Right renal pelvis (tissue), 4 donors: ENCODE data around the gene PTPRB. TPM values are rescaled to one million over a fixed set of nuclear protein-coding genes. Genes with fewer than 3 reads are reported as not detected.

Source experiments
- DNase-seq, 4 donors: peaks; one replicate each; pipeline ENCODE4 v3.0.0-alpha.2; 2013; ENCODE audit warnings: low read depth in 4 of 4, low spot score in 3 of 4, missing footprints in 1 of 4
- polyA plus RNA-seq, 4 donors: library from polyadenylated mRNA; unstranded; fragments of 120-200 nt; gene quantifications; one replicate each; pipeline ENCODE4 v1.2.1, GENCODE V29; 2013; ENCODE audit not compliant: insufficient read length in 4 of 4

PTPRB gene
- 10 to 100 TPM; 18.2 to 23.2 (median 21.4) TPM for polyA plus RNA-seq

DNA sequence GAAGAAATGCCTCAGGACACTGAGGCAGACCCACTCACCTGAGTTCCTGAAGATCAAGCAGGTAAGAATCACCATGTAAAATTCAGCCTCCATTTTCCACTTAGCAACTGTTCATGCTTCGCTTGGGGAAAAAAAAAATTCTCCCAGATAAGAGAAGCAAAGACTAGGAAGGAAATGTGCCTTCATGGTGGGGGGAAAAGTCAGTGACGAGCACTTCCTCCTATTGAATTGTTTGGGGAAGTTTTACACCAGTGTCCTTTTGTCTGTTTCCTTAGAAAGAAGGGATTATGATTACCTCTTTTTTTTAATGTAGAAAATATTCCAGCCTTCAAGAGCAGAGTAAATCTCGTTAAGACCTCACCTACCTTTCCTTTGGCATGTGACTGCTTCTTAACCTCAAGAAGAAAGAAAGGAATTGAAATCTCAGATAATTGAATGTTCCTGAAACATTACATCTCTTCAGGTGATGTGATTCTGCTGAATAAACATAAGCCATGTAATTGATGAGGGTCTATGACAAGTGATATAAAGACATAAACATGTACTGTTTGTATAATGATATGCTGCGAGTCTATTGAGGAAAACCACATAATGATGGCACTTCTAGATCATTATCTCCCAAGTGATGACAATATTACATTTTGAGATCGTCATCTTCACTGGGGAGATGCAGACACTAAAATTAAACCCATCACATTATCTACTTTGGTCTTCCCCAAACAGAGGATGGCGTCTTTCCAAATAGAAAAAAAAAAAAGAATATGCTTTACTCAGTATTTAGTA, at the start of gene PTPRB:
TSS of gene PTPRB (minus strand) at position 127 of the 783 bp plus-strand sequence. CDS start at position 93, 34 bp downstream.
- no peak for DNase-seq

GRCh38 chr12:70686907-70687306, 49.7 kb upstream of the PTPRB start:
- no peak for DNase-seq

GRCh38 chr12:70686299-70686698, 49.1 kb upstream of the PTPRB start:
- DNase-seq: no peak

GRCh38 chr12:70683976-70684375, 46.7 kb upstream of the PTPRB start:
- no peak for DNase-seq

GRCh38 chr12:70671698-70672097, 34.5 kb upstream of the PTPRB start:
- no peak for DNase-seq

GRCh38 chr12:70670948-70671347, 33.7 kb upstream of the PTPRB start:
- no peak for DNase-seq

GRCh38 chr12:70667253-70667652, 30.0 kb upstream of the PTPRB start:
- no peak for DNase-seq

DNA sequence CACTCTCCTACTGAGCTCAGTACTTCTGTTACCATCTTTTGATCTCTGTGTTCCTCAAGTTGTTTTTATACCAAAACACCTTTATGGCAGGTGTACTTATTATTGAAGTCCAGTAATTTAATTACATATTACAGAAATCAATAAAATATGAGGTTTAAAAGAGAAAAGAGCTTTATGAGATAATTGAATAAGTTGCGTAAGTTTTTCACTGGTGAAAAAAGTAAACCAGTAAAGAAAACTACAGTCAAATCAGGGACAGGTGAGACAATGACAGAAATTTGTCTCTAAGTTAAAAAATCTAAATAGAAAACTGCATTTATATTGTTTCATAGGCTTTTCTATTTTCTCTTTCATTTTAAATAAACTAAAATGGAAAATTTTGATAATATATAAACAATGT, 29.1 kb upstream of the PTPRB start:
- no peak for DNase-seq

- no peak for DNase-seq
Observed at GRCh38 chr12:70664465-70664881, 27.2 kb upstream of the PTPRB start.

- no peak for DNase-seq
Observed at GRCh38 chr12:70663838-70664237, 26.6 kb upstream of the PTPRB start.

DNA sequence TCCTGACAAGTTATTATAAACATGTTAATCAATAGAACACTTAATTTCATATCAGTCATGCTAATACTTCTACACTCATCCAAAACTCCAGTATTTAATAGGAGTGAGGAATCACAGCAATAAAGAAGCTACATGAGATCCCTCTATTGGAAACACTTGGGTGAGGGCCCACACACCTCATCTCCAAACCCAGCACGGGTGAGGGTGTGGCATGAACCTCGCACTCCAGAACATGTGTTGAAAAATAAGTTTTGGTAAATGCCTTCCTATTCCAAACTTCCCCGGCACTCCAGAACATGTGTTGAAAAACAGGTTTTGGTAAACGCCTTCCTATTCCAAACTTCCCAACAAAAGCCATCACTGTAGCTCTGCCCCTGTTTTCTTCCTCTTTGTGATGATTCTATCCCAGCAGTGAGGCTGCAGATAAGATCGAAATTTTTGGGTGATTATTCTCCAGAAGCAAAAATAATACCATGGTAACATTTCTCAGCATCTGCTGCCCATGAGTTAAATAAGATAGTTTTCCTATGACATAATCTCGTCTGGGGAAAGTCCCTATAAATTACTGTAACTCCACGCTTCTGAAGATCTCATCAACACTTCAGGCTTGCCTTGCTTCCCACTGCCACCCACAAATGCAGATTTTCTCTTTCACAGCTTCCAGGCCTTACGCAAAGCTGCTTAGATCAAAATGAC, 24.4 kb upstream of the PTPRB start:
- no peak for DNase-seq

GRCh38 chr12:70660620-70661219, 23.5 kb upstream of the PTPRB start:
- DNase-seq: no peak

GRCh38 chr12:70660002-70660604, 22.9 kb upstream of the PTPRB start:
- DNase-seq: no peak

DNA sequence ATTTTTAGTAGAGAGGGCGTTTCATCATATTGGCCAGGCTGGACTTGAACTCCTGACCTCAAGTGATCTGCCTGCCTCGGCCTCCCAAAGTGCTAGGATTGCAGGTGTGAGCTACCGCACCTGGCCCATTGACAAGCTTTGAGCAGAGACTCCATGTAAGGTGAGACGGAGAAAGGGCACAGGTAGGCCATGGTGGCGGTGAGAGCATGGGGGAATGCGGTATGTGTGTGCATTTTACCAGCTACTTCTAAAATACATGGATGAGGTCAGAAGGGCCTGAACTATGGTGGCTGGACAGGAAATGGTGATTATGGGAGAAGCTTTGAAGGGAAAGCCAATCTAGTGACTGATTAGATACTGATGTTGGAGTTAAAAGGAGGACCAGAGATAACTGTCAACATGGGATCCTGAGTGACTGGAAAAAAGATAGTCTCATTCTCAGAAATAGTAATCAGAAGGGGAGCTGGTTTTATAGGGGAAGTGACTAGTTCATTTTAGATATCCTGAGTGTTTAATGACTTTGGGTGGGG, 21.9 kb upstream of the PTPRB start:
- no peak for DNase-seq

DNA sequence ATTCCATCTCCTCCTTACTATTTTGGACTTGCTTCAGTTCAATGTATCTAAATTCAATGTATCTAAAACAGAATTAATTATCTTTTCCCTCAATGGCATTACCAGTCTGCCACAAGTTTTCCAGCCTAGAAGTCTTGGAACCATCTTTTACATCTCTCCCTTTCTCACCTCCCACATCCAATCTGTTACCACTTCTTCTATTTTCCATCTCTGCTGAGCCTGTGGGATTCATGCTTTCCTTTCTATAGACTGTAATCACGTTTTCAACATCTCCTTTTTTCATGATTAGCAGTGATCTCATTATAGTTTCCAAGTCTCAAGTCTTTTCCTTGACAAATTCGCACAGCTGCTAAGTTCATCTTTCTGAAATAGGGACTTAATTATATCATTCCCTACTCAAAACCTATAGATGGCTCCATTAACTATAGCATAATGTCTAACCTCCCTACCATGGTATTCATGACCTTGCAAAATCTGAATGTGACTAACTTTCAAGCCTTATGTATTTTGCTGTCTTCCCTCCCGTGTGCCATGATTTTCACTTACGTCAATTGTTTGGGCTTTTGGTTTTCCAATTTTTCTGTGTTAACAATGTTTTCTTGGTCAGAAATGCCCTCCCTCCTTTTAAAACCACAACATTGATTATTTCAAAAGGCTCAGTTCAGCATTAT, 20.5 kb upstream of the PTPRB start:
- DNase-seq: no peak

- DNase-seq: no peak
Observed at GRCh38 chr12:70652451-70652850, 15.2 kb upstream of the PTPRB start.

- no peak for DNase-seq
Observed at GRCh38 chr12:70648831-70649230, 11.6 kb upstream of the PTPRB start.

GRCh38 chr12:70648191-70648590, 11.0 kb upstream of the PTPRB start:
- DNase-seq: no peak

DNA sequence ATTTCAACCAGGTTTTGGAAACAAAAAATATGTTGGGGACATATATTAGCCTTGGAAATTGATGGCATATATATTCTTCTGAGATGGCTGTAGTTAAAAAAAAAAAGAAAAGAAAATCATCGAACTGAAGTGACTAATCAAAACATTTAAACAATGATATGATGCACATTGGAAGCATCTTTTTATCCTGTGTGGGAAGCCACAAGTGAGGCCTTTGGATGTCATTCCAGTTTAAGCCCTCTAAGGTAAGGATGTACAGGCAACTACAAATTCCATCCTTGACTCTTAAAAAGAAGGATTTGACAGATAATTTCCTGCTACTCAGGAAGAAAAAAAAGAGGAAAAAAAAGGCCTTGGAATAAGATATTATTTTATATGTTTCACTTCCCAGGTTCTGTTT, 9.6 kb upstream of the PTPRB start:
- no peak for DNase-seq
